ENCODE data around the gene TAF6L. TPM values are rescaled to one million over a fixed set of nuclear protein-coding genes. Genes with fewer than 3 reads are reported as not detected.

TAF6L gene
- total and polyA plus RNA-seq, 9 of the 15 experiments (the other 6 are each of a cell fraction or from before 2014, with no cell fraction given): 0.04 to 45.5 (median 20.8) TPM

- WGBS (ENCODE audit: insufficient coverage, low coverage, missing lambda C conversion rate): 29% methylated on average over 11 of the region's 11 CpGs
- ChIA-PET CTCF (ENCODE audit: low intra/inter-chr PET ratio) (no interaction called here), POLR2A (interaction anchor here (0.7 to 11.4 kb wide), 6 partner anchors 10 to 63 kb away, joined by 3 to 116 read pairs (median 13); partner anchors contain the start of gene NXF1)
- Histone ChIP-seq H3K4me3 (peak overlapping the region; percentile 100), H3K27ac (ENCODE audit: extremely low read depth, low read depth, low read length) (peak overlapping the region; percentile 91), H3K4me1 (replicated peaks in 1 of 2; ENCODE audit: control insufficient read depth in 2 of 2, insufficient read depth in 2 of 2, low read length in 2 of 2) (peaks cover 21 to 27% of the 10 kb centered on the region in 2 experiments), H3K9me3 (replicated peaks; ENCODE audit: control insufficient read depth, insufficient read depth, low read depth, low read length) (no peaks in the 10 kb centered on the region), H3K27me3 (ENCODE audit: control insufficient read depth in 2 of 2, insufficient read depth in 2 of 2, low read length in 2 of 2) (no peaks in the 10 kb centered on the region), H4K20me1 (replicated peaks; ENCODE audit: control insufficient read depth, insufficient read depth, low read length) (no peaks in the 10 kb centered on the region), H2AFZ (ENCODE audit: low read depth, low read length) (peak overlapping the region; percentile 90), H3K9me1 (ENCODE audit: control insufficient read depth, insufficient read depth, low read length) (no peaks in the 10 kb centered on the region), H3K4me2 (ENCODE audit: insufficient read depth, low read length) (peak overlapping the region; percentile 95), H3K9ac (ENCODE audit: insufficient read depth in 1 of 2, low read depth in 2 of 2, low read length in 2 of 2) (peak overlapping the region; percentile 33 to 85), H3K36me3 (ENCODE audit: control insufficient read depth, insufficient read depth, low read length) (peaks cover 80% of the 10 kb centered on the region), H3K79me2 (ENCODE audit: control insufficient read depth, insufficient read depth, low read length) (peaks cover 47% of the 10 kb centered on the region)
- intact Hi-C loops (cut with micrococcal nuclease) (no loop called here), in situ Hi-C loops (cut with MboI) (no loop called here)
- DNase-seq (ENCODE audit: extremely low read depth in 1 of 4, low spot score in 3 of 4) (peak in 2 of 4 experiments; percentile 37 to 56), ATAC-seq (peak; percentile 4; the same call in 2 of the 3 replicates), FAIRE-seq (no peak)
- no TSS peak for BruUV-seq (replicated peaks)
- 0 out of 2 replicates have a peak, but pooled peaks have one; percentile 10 for TF ChIP-seq ZNF24 (IDR thresholded peaks at IDR 0.05)
- TF ChIP-seq FOXA3 (CRISPR knock-in tag; conservative IDR thresholded peaks at IDR 0.05 in 1 of 2, IDR thresholded peaks at IDR 0.05 in 1 of 2): peak in 1 of 2 experiments; percentile 7; a peak in 1 of 4 replicates
- no peak for TF ChIP-seq BMI1 (IDR thresholded peaks at IDR 0.05; ENCODE audit: low read length)
- TF ChIP-seq ARID2 (IDR thresholded peaks at IDR 0.05): no peak
- no peak for TF ChIP-seq SFPQ (IDR thresholded peaks at IDR 0.05; ENCODE audit: low read depth, low read length)
- TF ChIP-seq HDGF (IDR thresholded peaks at IDR 0.05): peak; percentile 36; the same call in 1 of the 2 replicates
- TF ChIP-seq, protein P1, sequence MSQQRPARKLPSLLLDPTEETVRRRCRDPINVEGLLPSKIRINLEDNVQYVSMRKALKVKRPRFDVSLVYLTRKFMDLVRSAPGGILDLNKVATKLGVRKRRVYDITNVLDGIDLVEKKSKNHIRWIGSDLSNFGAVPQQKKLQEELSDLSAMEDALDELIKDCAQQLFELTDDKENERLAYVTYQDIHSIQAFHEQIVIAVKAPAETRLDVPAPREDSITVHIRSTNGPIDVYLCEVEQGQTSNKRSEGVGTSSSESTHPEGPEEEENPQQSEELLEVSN (IDR thresholded peaks at IDR 0.05; ENCODE audit: borderline replicate concordance in 1 of 2, extremely low read depth in 1 of 2, insufficient read depth in 1 of 2, insufficient read length in 1 of 2, low read depth in 1 of 2, low read length in 1 of 2, poor library complexity in 1 of 2, severe bottlenecking in 1 of 2): peak in 1 of 2 experiments; percentile 25
- TF ChIP-seq ARNT (IDR thresholded peaks at IDR 0.05): peak in 1 of 2 experiments; percentile 38; a peak in 1 of 4 replicates
- TF ChIP-seq, protein P2, sequence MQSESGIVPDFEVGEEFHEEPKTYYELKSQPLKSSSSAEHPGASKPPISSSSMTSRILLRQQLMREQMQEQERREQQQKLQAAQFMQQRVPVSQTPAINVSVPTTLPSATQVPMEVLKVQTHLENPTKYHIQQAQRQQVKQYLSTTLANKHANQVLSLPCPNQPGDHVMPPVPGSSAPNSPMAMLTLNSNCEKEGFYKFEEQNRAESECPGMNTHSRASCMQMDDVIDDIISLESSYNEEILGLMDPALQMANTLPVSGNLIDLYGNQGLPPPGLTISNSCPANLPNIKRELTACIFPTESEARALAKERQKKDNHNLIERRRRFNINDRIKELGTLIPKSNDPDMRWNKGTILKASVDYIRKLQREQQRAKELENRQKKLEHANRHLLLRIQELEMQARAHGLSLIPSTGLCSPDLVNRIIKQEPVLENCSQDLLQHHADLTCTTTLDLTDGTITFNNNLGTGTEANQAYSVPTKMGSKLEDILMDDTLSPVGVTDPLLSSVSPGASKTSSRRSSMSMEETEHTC (IDR thresholded peaks at IDR 0.05): peak; percentile 32; the same call in 1 of the 2 replicates
- peak; percentile 77 for TF ChIP-seq MEIS2 (IDR thresholded peaks at IDR 0.05; ENCODE audit: partially characterized antibody)
- TF ChIP-seq ATF1 (CRISPR knock-in tag; IDR thresholded peaks at IDR 0.05): no peak
- TF ChIP-seq ATF1 (tag; IDR thresholded peaks at IDR 0.05): 0 out of 2 replicates have a peak, but pooled peaks have one; percentile 9
- 0 out of 2 replicates have a peak, but pooled peaks have one; percentile 43 for TF ChIP-seq TARDBP (IDR thresholded peaks at IDR 0.05)
Measured at GRCh38 chr11:62792202-62792575, 21.0 kb downstream of the TAF6L start.
